ENCODE results near the gene ALDH3B2. TPM values are rescaled to one million over a fixed set of nuclear protein-coding genes. Genes with fewer than 3 reads are reported as not detected.

Gene ALDH3B2
- total and polyA plus RNA-seq, 2 donors: 0.57 to 11.1 TPM

DNA sequence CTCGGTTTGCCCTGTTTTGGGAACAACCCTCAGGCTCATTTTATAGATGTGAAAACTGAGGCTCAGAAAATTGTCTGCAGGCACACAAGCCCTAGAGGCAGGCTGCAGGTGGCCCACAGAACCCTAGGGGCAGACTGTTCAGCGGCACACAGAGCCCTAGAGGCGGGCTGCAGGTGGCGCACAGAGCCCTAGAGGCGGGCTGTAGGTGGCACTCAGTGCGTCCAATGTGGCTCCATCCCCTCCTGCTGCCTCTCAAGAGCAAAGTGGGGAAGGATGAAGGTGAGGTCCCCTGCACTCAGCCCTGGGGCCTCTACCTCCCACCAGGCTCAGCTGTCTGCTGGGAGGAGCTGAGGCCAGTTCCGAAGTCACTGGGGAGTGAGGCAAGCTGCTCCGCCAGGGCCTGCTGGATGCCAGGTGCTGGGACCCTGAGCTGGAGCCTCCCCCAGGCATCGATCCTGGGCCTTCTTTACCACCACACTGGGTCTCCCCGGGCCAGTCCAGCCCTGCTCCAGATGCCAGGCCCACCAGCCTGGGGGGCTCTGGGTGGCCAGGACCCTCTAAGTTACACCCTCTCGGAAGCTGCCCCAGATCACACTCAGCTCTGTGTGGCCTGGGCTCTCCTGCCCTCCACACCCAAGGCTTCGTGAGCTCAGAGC is 26.2 kb downstream of the ALDH3B2 start:
- Histone ChIP-seq H3K4me1 (ENCODE audit: control insufficient read depth in 2 of 2, insufficient read depth in 2 of 2, low read length in 2 of 2) (peaks cover 26 to 64% of the 10 kb centered on the region in 2 donors), H3K4me3 (ENCODE audit: low read length in 2 of 2) (no peak overlapping the region), H3K36me3 (ENCODE audit: control insufficient read depth in 2 of 2, insufficient read depth in 2 of 2, low read length in 1 of 2) (no peaks in the 10 kb centered on the region), H3K27me3 (ENCODE audit: control insufficient read depth in 2 of 2, insufficient read depth in 1 of 2, low read length in 1 of 2) (peaks cover 0 to 13% of the 10 kb centered on the region in 2 donors), H3K27ac (ENCODE audit: low read depth in 1 of 2, low read length in 1 of 2) (peak overlapping the region in 1 of 2 donors; percentile 82), H3K9me3 (ENCODE audit: control insufficient read depth in 2 of 2, insufficient read depth in 1 of 2, low read length in 1 of 2) (peaks cover 0 to 18% of the 10 kb centered on the region in 2 donors)
- WGBS: 26% methylated on average over 12 of the region's 12 CpGs
- DNase-seq (ENCODE audit: low read depth in 6 of 9, low spot score in 9 of 9): peak in 6 of 9 donors; percentile 52 to 87 (median 70)

DNA sequence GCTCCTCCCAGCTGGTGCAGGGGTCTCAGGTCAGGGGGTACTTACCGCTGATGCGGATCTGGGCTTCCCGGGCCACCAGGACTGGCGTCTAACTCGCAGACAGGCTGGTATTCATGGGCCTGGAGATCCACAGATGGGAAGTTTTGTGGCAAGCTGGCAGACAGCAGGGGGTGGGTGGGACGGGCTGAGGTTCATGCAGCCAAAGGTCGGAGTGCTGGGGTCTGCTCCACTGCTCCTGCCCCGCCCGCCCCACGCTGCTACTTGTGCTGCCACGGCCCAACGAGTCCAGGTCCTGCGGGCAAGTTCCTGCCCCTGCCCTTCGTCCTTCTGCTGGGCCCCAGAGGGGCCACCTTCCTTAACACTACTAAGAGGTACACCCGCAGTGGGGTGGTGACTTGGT is 27.0 kb downstream of the ALDH3B2 start:
- H3K27ac ChIP-seq (ENCODE audit: low read depth in 1 of 2, low read length in 1 of 2): peak overlapping the region in 1 of 2 donors; percentile 45

GRCh38 chr11:67646535-67647336 is 27.7 kb downstream of the ALDH3B2 start:
- peaks cover 26 to 62% of the 10 kb centered on the region in 2 donors for H3K4me1 ChIP-seq (ENCODE audit: control insufficient read depth in 2 of 2, insufficient read depth in 2 of 2, low read length in 2 of 2)
- peaks cover 0 to 18% of the 10 kb centered on the region in 2 donors for H3K9me3 ChIP-seq (ENCODE audit: control insufficient read depth in 2 of 2, insufficient read depth in 1 of 2, low read length in 1 of 2)
- 9% methylated on average over 24 of the region's 24 CpGs for WGBS
- peaks cover 0 to 13% of the 10 kb centered on the region in 2 donors for H3K27me3 ChIP-seq (ENCODE audit: control insufficient read depth in 2 of 2, insufficient read depth in 1 of 2, low read length in 1 of 2)
- no peaks in the 10 kb centered on the region for H3K36me3 ChIP-seq (ENCODE audit: control insufficient read depth in 2 of 2, insufficient read depth in 2 of 2, low read length in 1 of 2)
- H3K4me3 ChIP-seq (ENCODE audit: low read length in 2 of 2): no peak overlapping the region
- peak in 2 of 9 donors; percentile 49 to 58 for DNase-seq (ENCODE audit: low read depth in 6 of 9, low spot score in 9 of 9)
- H3K27ac ChIP-seq (ENCODE audit: low read depth in 1 of 2, low read length in 1 of 2): no peak overlapping the region

More for the DNA sequence above, 27.0 kb downstream of the ALDH3B2 start:
- H3K36me3 ChIP-seq (ENCODE audit: control insufficient read depth in 2 of 2, insufficient read depth in 2 of 2, low read length in 1 of 2): no peaks in the 10 kb centered on the region
- peaks cover 0 to 13% of the 10 kb centered on the region in 2 donors for H3K27me3 ChIP-seq (ENCODE audit: control insufficient read depth in 2 of 2, insufficient read depth in 1 of 2, low read length in 1 of 2)
- DNase-seq (ENCODE audit: low read depth in 6 of 9, low spot score in 9 of 9): no peak
- peaks cover 0 to 18% of the 10 kb centered on the region in 2 donors for H3K9me3 ChIP-seq (ENCODE audit: control insufficient read depth in 2 of 2, insufficient read depth in 1 of 2, low read length in 1 of 2)
- H3K4me3 ChIP-seq (ENCODE audit: low read length in 2 of 2): no peak overlapping the region
- whole genome bisulfite sequencing: 40% methylated on average over 15 of the region's 15 CpGs
- H3K4me1 ChIP-seq (ENCODE audit: control insufficient read depth in 2 of 2, insufficient read depth in 2 of 2, low read length in 2 of 2): peaks cover 26 to 63% of the 10 kb centered on the region in 2 donors

- Histone ChIP-seq H3K36me3 (ENCODE audit: control insufficient read depth in 2 of 2, insufficient read depth in 2 of 2, low read length in 1 of 2) (no peaks in the 10 kb centered on the region), H3K27me3 (ENCODE audit: control insufficient read depth in 2 of 2, insufficient read depth in 1 of 2, low read length in 1 of 2) (peaks cover 0 to 14% of the 10 kb centered on the region in 2 donors), H3K9me3 (ENCODE audit: control insufficient read depth in 2 of 2, insufficient read depth in 1 of 2, low read length in 1 of 2) (peaks cover 0 to 18% of the 10 kb centered on the region in 2 donors), H3K4me3 (ENCODE audit: low read length in 2 of 2) (no peak overlapping the region), H3K4me1 (ENCODE audit: control insufficient read depth in 2 of 2, insufficient read depth in 2 of 2, low read length in 2 of 2) (peaks cover 26 to 62% of the 10 kb centered on the region in 2 donors), H3K27ac (ENCODE audit: low read depth in 1 of 2, low read length in 1 of 2) (no peak overlapping the region)
- no peak for DNase-seq (ENCODE audit: low read depth in 6 of 9, low spot score in 9 of 9)
- WGBS: 92% methylated on average over 24 of the region's 24 CpGs
Measured at GRCh38 chr11:67645521-67646461, 28.6 kb downstream of the ALDH3B2 start.

- peaks cover 0 to 18% of the 10 kb centered on the region in 2 donors for H3K27me3 ChIP-seq (ENCODE audit: control insufficient read depth in 2 of 2, insufficient read depth in 1 of 2, low read length in 1 of 2)
- WGBS: 89% methylated on average over 22 of the region's 22 CpGs
- no peaks in the 10 kb centered on the region for H3K36me3 ChIP-seq (ENCODE audit: control insufficient read depth in 2 of 2, insufficient read depth in 2 of 2, low read length in 1 of 2)
- H3K4me3 ChIP-seq (ENCODE audit: low read length in 2 of 2): no peak overlapping the region
- H3K4me1 ChIP-seq (ENCODE audit: control insufficient read depth in 2 of 2, insufficient read depth in 2 of 2, low read length in 2 of 2): peaks cover 26 to 54% of the 10 kb centered on the region in 2 donors
- DNase-seq (ENCODE audit: low read depth in 6 of 9, low spot score in 9 of 9): no peak
- no peak overlapping the region for H3K27ac ChIP-seq (ENCODE audit: low read depth in 1 of 2, low read length in 1 of 2)
- H3K9me3 ChIP-seq (ENCODE audit: control insufficient read depth in 2 of 2, insufficient read depth in 1 of 2, low read length in 1 of 2): peaks cover 0 to 15% of the 10 kb centered on the region in 2 donors
Measured at GRCh38 chr11:67644472-67645418, 29.7 kb downstream of the ALDH3B2 start.

GRCh38 chr11:67644042-67644441 is 30.4 kb downstream of the ALDH3B2 start:
- 97% methylated on average over 5 of the region's 5 CpGs for WGBS
- H3K4me3 ChIP-seq (ENCODE audit: low read length in 2 of 2): no peak overlapping the region
- no peak overlapping the region for H3K27ac ChIP-seq (ENCODE audit: low read depth in 1 of 2, low read length in 1 of 2)
- DNase-seq (ENCODE audit: low read depth in 6 of 9, low spot score in 9 of 9): no peak
- no peaks in the 10 kb centered on the region for H3K36me3 ChIP-seq (ENCODE audit: control insufficient read depth in 2 of 2, insufficient read depth in 2 of 2, low read length in 1 of 2)
- peaks cover 0 to 21% of the 10 kb centered on the region in 2 donors for H3K27me3 ChIP-seq (ENCODE audit: control insufficient read depth in 2 of 2, insufficient read depth in 1 of 2, low read length in 1 of 2)
- H3K4me1 ChIP-seq (ENCODE audit: control insufficient read depth in 2 of 2, insufficient read depth in 2 of 2, low read length in 2 of 2): peaks cover 23 to 47% of the 10 kb centered on the region in 2 donors
- H3K9me3 ChIP-seq (ENCODE audit: control insufficient read depth in 2 of 2, insufficient read depth in 1 of 2, low read length in 1 of 2): peaks cover 0 to 15% of the 10 kb centered on the region in 2 donors

DNA sequence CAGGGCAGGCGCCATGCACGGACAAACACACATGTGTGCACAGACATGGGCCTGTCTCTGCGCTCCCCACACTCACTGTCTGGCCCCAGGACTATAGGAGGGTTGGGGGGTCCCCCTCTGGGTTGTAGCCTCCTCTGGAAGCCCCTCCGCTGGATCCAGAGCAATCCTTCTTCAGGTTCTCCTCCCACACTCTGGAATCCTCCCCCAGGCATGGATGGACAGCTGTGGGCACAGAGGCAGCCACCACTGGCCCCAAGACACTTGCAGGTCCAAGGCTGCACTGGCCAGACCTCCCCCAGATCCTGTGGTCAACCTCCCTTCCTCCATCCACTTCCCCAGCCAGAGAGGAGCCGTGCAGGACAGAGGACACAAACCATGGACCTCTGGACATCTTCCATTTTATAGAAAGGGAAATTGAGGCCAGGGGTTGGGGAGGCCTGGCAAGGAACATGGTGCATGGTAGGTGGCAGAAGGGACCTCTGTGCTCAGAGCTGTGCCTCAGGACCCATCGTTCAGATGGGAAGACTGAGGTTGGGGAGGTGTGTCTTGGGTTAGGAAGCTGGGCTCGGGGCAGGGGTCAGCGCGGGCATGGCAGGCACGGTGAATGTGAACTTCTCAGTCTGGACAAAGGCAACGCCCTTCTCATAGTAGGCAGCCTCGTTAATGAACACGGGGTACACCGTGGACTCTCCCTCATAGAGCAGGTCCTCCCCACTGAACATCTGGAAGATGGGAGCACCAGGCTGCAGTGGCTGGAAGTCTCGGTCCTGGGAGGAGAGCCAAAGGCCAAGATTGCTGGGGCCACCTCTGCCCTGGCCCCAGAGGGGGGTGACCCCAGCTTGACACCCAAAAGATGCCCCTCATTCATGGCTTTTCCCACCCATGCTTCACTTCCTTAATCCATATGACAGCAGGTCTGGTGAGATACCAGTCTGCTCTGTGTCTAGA is 32.0 kb downstream of the ALDH3B2 start:
- 97% methylated on average over 15 of the region's 15 CpGs for WGBS

More for the DNA sequence above, 32.0 kb downstream of the ALDH3B2 start:
- no peak overlapping the region for H3K27ac ChIP-seq (ENCODE audit: low read depth in 1 of 2, low read length in 1 of 2)
- no peak overlapping the region for H3K4me3 ChIP-seq (ENCODE audit: low read length in 2 of 2)
- peaks cover 12 to 31% of the 10 kb centered on the region in 2 donors for H3K4me1 ChIP-seq (ENCODE audit: control insufficient read depth in 2 of 2, insufficient read depth in 2 of 2, low read length in 2 of 2)
- peaks cover 0 to 15% of the 10 kb centered on the region in 2 donors for H3K9me3 ChIP-seq (ENCODE audit: control insufficient read depth in 2 of 2, insufficient read depth in 1 of 2, low read length in 1 of 2)
- peaks cover 0 to 17% of the 10 kb centered on the region in 2 donors for H3K27me3 ChIP-seq (ENCODE audit: control insufficient read depth in 2 of 2, insufficient read depth in 1 of 2, low read length in 1 of 2)
- no peak for DNase-seq (ENCODE audit: low read depth in 6 of 9, low spot score in 9 of 9)
- no peaks in the 10 kb centered on the region for H3K36me3 ChIP-seq (ENCODE audit: control insufficient read depth in 2 of 2, insufficient read depth in 2 of 2, low read length in 1 of 2)
